Panc1 (cell line): ENCODE data around the gene S100A7. TPM values are rescaled to one million over a fixed set of nuclear protein-coding genes. Genes with fewer than 3 reads are reported as not detected.

Experiments
- ATAC-seq: fragments of 200-7000 bp; cut with Tn5 transposase; 2 replicates; pipeline ENCODE4 v1.9.1; 2020; ENCODE audit warnings: mild to moderate bottlenecking, moderate library complexity
- BruUV-seq: library from RNA; stranded (reverse); fragments of 400-500 nt; replicated peaks from 2 replicates; lab custom pipeline; 2021; lab: Mats Ljungman, UMichigan
- CTCF ChIA-PET: fragments of 300-600 bp; sonication (Branson Sonifier 250); formaldehyde crosslinking; loops from one replicate; lab custom pipeline; 2022; ENCODE audit warnings: antibody characterized with exemption; lab: Charles Lee
- POLR2A ChIA-PET: fragments of 300-600 bp; sonication (Branson Sonifier 250); formaldehyde crosslinking; loops from one replicate; lab custom pipeline; 2022; ENCODE audit warnings: antibody characterized with exemption; lab: Charles Lee
- DNase-seq: peaks from one replicate; pipeline ENCODE4 v3.0.0-alpha.2; 2010; ENCODE audit warnings: low read depth, low spot score
- H3K27ac ChIP-seq: 2 replicates; pipeline ENCODE4 v1.5.1; 2011; ENCODE audit warnings: mild to moderate bottlenecking, low read length, inconsistent platforms
- H3K27me3 ChIP-seq: fragments of 200-500 bp; sonication (Bioruptor generic); 2 replicates; pipeline ENCODE4 v1.6.0; 2014; ENCODE audit warnings: low read length, inconsistent platforms; ENCODE audit not compliant: control insufficient read depth, insufficient read depth
- H3K36me3 ChIP-seq: fragments of 200-500 bp; sonication (Bioruptor generic); 2 replicates; pipeline ENCODE4 v1.5.1; 2014; ENCODE audit warnings: inconsistent platforms, mild to moderate bottlenecking, low read length, moderate library complexity; ENCODE audit not compliant: control insufficient read depth, insufficient read depth
- H3K4me1 ChIP-seq: 2 replicates; pipeline ENCODE4 v1.5.1; 2011; ENCODE audit warnings: inconsistent platforms, mild to moderate bottlenecking, low read length, moderate library complexity; ENCODE audit not compliant: control insufficient read depth, insufficient read depth
- H3K4me3 ChIP-seq, 2 experiments: 2 replicates each; pipeline ENCODE4 v1.5.1; 2011 to 2012; ENCODE audit warnings: low read depth in 2 of 2, low read length in 2 of 2, mild to moderate bottlenecking in 2 of 2, inconsistent platforms in 1 of 2, moderate library complexity in 1 of 2
- H3K9me3 ChIP-seq: fragments of 200-500 bp; sonication (Bioruptor generic); 2 replicates; pipeline ENCODE4 v1.5.1; 2014; ENCODE audit warnings: low read depth, mild to moderate bottlenecking, inconsistent platforms, low read length, moderate library complexity; ENCODE audit not compliant: control insufficient read depth, insufficient read depth
- CTCF ChIP-seq: fragments of 450-650 bp; IDR thresholded peaks from 2 replicates; pipeline ENCODE4 v1.5.1; 2017; ENCODE audit warnings: mild to moderate bottlenecking
- POLR2AphosphoS5 ChIP-seq: IDR thresholded peaks from 2 replicates; pipeline ENCODE4 v1.6.1; 2012; ENCODE audit warnings: mild to moderate bottlenecking, low read depth, low read length, moderate library complexity
- REST ChIP-seq, 2 experiments: IDR thresholded peaks; 2 replicates each; pipeline ENCODE4 v1.6.1; 2011 to 2012; ENCODE audit warnings: low read depth in 2 of 2, control low read depth in 1 of 2, low read length in 1 of 2, mild to moderate bottlenecking in 1 of 2, moderate library complexity in 1 of 2; ENCODE audit not compliant: insufficient read depth in 1 of 2
- SIN3A ChIP-seq: IDR thresholded peaks from 2 replicates; pipeline ENCODE4 v1.6.1; 2012; ENCODE audit warnings: low read depth, mild to moderate bottlenecking, low read length, moderate library complexity, borderline replicate concordance; ENCODE audit not compliant: insufficient read depth
- TCF7L2 ChIP-seq: IDR thresholded peaks from 2 replicates; pipeline ENCODE4 v1.6.1; 2011; ENCODE audit warnings: mild to moderate bottlenecking, low read depth, low read length, inconsistent platforms
- in situ Hi-C: cut with HindIII; loops from 2 replicates; pipeline ENCODE4 v1.10.0; 2016; ENCODE audit warnings: low sequenced_read_pairs, low pct_unique_long_range_greater_than_20kb
- intact Hi-C: fragments of 100-400 bp; cut with micrococcal nuclease; formaldehyde crosslinking; loops from one replicate; pipeline ENCODE4 v1.10.0; 2022; ENCODE audit not compliant: unreplicated experiment
- total RNA-seq: library from RNA; stranded (reverse); gene quantifications from one replicate; pipeline ENCODE4 v1.2.1, GENCODE V29; 2021; ENCODE audit not compliant: unreplicated experiment

Gene S100A7
- total RNA-seq, 1 experiment from 2014 or later = not detected

GRCh38 chr1:153438599-153438998, 21.9 kb downstream of the S100A7 start:
- Histone ChIP-seq H3K4me1 (no peaks in the 10 kb centered on the region), H3K36me3 (no peaks in the 10 kb centered on the region), H3K27ac (no peak overlapping the region), H3K27me3 (peaks cover 4% of the 10 kb centered on the region; the same call in 1 of the 2 replicates), H3K9me3 (no peaks in the 10 kb centered on the region), H3K4me3 (no peak overlapping the region)
- TF ChIP-seq POLR2AphosphoS5 = no peak
- TF ChIP-seq SIN3A = no peak
- TF ChIP-seq REST (IDR thresholded peaks at IDR 0.05; ENCODE audit: insufficient read depth in 1 of 2, low read depth in 2 of 2, low read length in 1 of 2) = no peak
- no peak for TF ChIP-seq CTCF
- TF ChIP-seq TCF7L2 = no peak
- ChIA-PET CTCF (no interaction called here), POLR2A (no interaction called here)
- ATAC-seq = no peak
- intact Hi-C loops (no loop called here), in situ Hi-C loops (no loop called here)
- DNase-seq = no peak
- BruUV-seq = no TSS peak

- TF ChIP-seq SIN3A (no peak), REST (IDR thresholded peaks at IDR 0.05; ENCODE audit: insufficient read depth in 1 of 2, low read depth in 2 of 2, low read length in 1 of 2) (no peak), TCF7L2 (no peak), POLR2AphosphoS5 (no peak), CTCF (no peak)
- ChIA-PET CTCF (no interaction called here), POLR2A (no interaction called here)
- Histone ChIP-seq H3K4me1 (no peaks in the 10 kb centered on the region), H3K27me3 (peaks cover 4% of the 10 kb centered on the region; the same call in 1 of the 2 replicates), H3K36me3 (no peaks in the 10 kb centered on the region), H3K4me3 (no peak overlapping the region), H3K9me3 (no peaks in the 10 kb centered on the region), H3K27ac (no peak overlapping the region)
- no TSS peak for BruUV-seq
- ATAC-seq (no peak), DNase-seq (no peak)
- in situ Hi-C loops = no loop called here
- intact Hi-C loops = no loop called here
These were observed 23.2 kb downstream of the S100A7 start for GRCh38 chr1:153437236-153437635.
